ENCODE measurements around the gene HNRNPUL2.

HNRNPUL2 gene

GRCh38 chr11:62666259-62666926 is 60.9 kb downstream of the HNRNPUL2 start:
- DNase-seq (ENCODE audit: low spot score) = no peak

- DNase-seq (ENCODE audit: low spot score) = no peak
Measured at GRCh38 chr11:62665599-62666258, 61.5 kb downstream of the HNRNPUL2 start.

GRCh38 chr11:62665075-62665598 is 62.1 kb downstream of the HNRNPUL2 start, which contains the start of the genes C11orf98 and CSKMT:
C11orf98 (minus strand) TSS chr11:62665210; CDS start chr11:62665169, 41 bp downstream.
CSKMT (plus strand) TSS chr11:62665312; CDS start chr11:62665880, 568 bp downstream.
- peak; percentile 94 for DNase-seq (ENCODE audit: low spot score)

- no peak for DNase-seq (ENCODE audit: low spot score)
Measured at GRCh38 chr11:62664405-62665074, 62.7 kb downstream of the HNRNPUL2 start.
